ENCODE results near the gene UPF3B. TPM values are rescaled to one million over a fixed set of nuclear protein-coding genes. Genes with fewer than 3 reads are reported as not detected.
"Not testable (repeated sequence)": the region's sequence is repeated elsewhere in the genome, so short reads cannot be mapped to it uniquely, and the experiment has no call there.

UPF3B gene
- total and polyA plus RNA-seq, 10 donors, result 5.4 to 11.4 (median 9.9) TPM

DNA sequence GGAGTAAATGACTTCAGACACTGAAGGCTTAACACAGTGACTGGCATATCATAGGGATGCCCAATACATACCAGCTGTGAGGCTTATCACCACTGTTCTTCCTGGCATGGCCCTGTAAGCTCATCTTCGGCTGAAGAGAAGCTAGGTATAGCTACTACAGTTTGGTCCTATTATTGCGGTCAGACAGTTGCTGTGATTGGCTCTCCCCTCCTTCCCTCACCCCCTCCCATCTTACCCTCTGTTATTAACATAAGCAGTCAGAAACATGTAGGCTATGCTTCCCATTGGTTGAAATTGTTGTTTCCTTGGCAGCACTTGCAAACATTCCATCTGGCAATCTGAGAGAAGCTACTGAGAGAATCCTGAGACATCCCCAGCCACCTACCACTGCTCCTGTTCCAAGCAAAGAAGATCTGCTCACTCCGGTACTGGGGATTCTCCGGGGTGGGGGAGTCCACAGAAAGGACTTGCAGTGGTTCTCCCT lies 43.1 kb upstream of the UPF3B start, which contains the start of gene AKAP14:
AKAP14 (plus strand) TSS at position 51 of the 484 bp plus-strand sequence. CDS start 7,331 bp downstream, outside the sequence.
- Histone ChIP-seq H3K27ac (no peak within 1 kb of the TSS), H3K27me3 (replicated peaks in 1 of 7) (no peaks in the 10 kb centered on the region), H3K9me3 (no peaks in the 10 kb centered on the region), H3K4me1 (no peaks in the 10 kb centered on the region), H3K36me3 (no peaks in the 10 kb centered on the region), H3K4me3 (no peak within 1 kb of the TSS)
- intact Hi-C loops (cut with DNase I; ENCODE audit: low total_unique reads), result no loop called here
- TF ChIP-seq CTCF (IDR thresholded peaks at IDR 0.05 in 8 of 11, conservative IDR thresholded peaks at IDR 0.05 in 3 of 11) (no peak), POLR2A (IDR thresholded peaks at IDR 0.05) (no peak), POLR2AphosphoS5 (IDR thresholded peaks at IDR 0.05) (no peak)
- no peak for DNase-seq
- whole genome bisulfite sequencing, 5 donors, result 62 to 83% (median 77%) methylated on average over 4 of the region's 4 CpGs

DNA sequence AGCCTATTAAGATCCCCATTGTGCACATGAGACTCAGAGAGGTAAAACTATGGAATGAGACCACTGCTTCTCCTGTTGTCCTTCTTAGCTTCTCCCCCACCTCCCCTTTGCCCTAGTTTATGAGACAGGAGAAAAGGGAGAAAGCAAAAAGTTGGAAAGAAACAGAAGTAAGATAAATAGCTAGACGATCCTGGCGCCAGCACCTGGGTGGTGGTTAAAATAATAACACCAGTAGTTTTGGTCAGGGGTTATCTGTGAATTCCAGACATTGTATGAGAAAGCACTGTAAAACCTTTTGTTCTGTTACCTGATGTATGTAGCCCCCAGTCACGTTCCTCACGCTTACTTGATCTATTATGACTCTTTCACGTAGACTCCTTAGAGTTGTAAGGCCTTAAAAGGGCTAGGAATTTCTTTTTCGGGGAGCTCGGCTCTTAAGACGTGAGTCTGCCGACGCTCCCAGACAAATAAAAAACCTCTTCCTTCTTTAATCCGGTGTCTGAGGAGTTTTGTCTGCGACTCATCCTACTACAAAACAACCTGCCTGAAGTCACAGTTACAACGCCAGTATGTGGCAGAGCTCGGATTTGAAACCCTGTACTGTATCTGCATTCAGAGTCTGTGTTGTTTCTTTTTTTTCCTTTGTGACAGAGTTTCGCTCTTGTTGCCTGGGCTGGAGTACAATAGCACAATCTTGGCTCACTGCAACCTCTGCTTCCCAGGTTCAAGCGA lies 39.4 kb upstream of the UPF3B start:
- H3K9me3 ChIP-seq; H3K27ac ChIP-seq; H3K4me3 ChIP-seq; H3K36me3 ChIP-seq; intact Hi-C loops (cut with DNase I; ENCODE audit: low total_unique reads); H3K27me3 ChIP-seq (replicated peaks in 1 of 7): not testable (repeated sequence)
- WGBS, 5 donors, result 76 to 87% (median 83%) methylated on average over 16 of the region's 16 CpGs
- H3K4me1 ChIP-seq, result peaks cover 0 to 11% (median 0%) of the 10 kb centered on the region in 6 donors
- peak; percentile 3 for DNase-seq

GRCh38 chrX:119890626-119891025 lies 37.9 kb upstream of the UPF3B start:
- DNase-seq; H3K4me3 ChIP-seq; H3K36me3 ChIP-seq; H3K9me3 ChIP-seq; H3K27ac ChIP-seq; intact Hi-C loops (cut with DNase I; ENCODE audit: low total_unique reads); H3K27me3 ChIP-seq (replicated peaks in 1 of 7): not testable (repeated sequence)
- WGBS, 5 donors, result 77 to 92% (median 85%) methylated on average over 8 to 33 of the region's 36 CpGs
- H3K4me1 ChIP-seq, result peaks cover 0 to 21% (median 6%) of the 10 kb centered on the region in 6 donors

DNA sequence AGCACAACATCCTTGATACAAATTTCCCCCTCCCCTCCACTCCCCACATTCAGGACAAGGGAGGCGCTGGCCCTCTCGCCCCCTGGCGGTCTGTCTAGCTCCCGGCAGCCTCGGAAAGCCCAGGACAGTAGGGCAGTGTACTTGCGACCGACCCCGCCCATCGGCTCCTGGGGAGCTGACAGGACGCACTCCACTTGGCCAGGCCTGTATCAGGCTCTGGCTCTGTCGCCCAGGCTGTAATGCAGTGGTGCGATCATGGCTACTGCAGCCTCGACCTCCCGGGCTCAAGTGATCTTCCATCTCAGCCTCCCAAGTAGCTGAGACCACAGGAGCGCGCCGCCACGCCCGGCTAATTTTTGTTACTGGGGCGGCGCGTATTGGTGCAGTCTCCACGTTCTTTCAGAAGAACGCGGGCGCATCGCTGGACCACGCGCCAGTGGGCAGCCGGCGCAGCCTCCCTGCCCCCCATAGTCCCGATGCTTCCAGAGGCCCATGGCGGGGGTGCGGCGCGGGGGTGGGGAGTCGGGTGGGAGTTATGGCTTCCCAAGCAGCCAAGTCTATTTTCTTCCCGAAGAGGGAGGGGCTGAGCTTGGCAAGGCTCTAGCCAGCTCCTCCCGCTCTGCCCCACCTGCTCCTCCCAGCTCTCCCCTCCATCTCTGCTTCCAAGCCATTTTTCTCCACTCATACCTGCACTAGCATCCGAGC lies 35.1 kb upstream of the UPF3B start:
- WGBS, 5 donors, result 9 to 57% (median 35%) methylated on average over 19 to 38 of the region's 40 CpGs
- peak; percentile 87 for DNase-seq
- Histone ChIP-seq H3K36me3 (no peaks in the 10 kb centered on the region), H3K4me3 (peak overlapping the region in 6 of 8 donors; percentile 11 to 67 (median 30)), H3K27me3 (replicated peaks in 1 of 7) (no peaks in the 10 kb centered on the region), H3K9me3 (no peaks in the 10 kb centered on the region), H3K27ac (no peak overlapping the region), H3K4me1 (peaks cover 0 to 21% (median 6%) of the 10 kb centered on the region in 6 donors)
- intact Hi-C loops (cut with DNase I; ENCODE audit: low total_unique reads), result no loop called here
- TF ChIP-seq POLR2A (IDR thresholded peaks at IDR 0.05) (no peak), POLR2AphosphoS5 (IDR thresholded peaks at IDR 0.05) (peak in 2 of 3 donors; percentile 20 to 43), CTCF (IDR thresholded peaks at IDR 0.05 in 8 of 11, conservative IDR thresholded peaks at IDR 0.05 in 3 of 11) (peak; percentile 21 to 74 (median 59))

Data from spleen (tissue), 11 donors.